GM18873 (cell line): ENCODE measurements around the gene RIOK3.
"Not testable (repeated sequence)": the region's sequence is repeated elsewhere in the genome, so short reads cannot be mapped to it uniquely, and the experiment has no call there.

ENCODE experiments used
- ATAC-seq: cut with Tn5 transposase; IDR thresholded peaks from one replicate; pipeline ENCODE4 v1.9.1; 2021; ENCODE audit warnings: mild to moderate bottlenecking, moderate library complexity, moderate number of reproducible peaks; ENCODE audit not compliant: unreplicated experiment, low FRiP score

RIOK3 gene, protein sequence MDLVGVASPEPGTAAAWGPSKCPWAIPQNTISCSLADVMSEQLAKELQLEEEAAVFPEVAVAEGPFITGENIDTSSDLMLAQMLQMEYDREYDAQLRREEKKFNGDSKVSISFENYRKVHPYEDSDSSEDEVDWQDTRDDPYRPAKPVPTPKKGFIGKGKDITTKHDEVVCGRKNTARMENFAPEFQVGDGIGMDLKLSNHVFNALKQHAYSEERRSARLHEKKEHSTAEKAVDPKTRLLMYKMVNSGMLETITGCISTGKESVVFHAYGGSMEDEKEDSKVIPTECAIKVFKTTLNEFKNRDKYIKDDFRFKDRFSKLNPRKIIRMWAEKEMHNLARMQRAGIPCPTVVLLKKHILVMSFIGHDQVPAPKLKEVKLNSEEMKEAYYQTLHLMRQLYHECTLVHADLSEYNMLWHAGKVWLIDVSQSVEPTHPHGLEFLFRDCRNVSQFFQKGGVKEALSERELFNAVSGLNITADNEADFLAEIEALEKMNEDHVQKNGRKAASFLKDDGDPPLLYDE

DNA sequence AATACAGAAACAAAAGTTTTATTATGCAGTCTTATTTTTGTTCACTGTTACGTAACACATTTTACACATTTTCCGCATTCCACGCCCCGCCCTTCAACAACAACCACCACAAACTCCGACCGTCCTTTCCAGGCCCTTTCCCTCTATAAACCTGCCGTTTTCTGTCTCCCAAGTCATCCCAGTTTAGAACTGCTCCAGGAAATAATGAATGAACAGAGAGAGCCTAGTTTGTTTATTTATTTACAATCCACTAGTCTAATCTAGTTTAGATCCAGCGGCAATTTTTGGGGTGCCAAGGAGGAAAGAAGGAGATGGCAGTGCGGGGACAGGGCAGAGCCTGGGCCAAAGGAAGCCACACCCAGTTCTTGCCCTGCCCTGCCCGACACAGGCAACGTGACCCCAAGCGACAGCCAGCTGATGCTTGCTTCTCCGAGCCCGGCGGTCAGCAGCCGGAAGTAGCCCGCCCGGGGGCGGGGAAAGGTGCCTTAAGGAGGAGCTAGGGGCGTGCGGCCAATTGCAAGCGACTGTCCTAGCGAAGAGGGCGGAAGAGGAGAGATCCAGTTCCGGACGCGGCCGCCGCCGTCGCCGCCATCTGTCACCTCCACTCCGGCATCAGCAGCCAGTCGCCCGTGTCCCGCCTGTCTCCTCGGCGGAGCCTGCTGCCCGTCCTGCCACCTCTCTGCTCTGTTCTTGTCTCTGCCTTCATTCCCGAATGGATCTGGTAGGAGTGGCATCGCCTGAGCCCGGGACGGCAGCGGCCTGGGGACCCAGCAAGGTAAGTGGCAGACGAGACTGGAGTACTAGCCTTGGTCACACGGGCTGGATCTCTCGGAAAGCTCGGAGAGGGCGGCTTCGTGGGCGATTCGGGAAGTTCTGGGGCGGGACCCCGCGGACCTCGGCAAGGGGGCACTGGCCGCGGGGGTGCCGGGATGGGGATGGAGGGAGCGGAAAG is at the start of gene RIOK3:
Gene RIOK3, plus strand, starts transcription at position 560 of the 952 bp plus-strand sequence. Its CDS starts 153 bp downstream, at position 713.
- ATAC-seq, result peak; percentile 95

DNA sequence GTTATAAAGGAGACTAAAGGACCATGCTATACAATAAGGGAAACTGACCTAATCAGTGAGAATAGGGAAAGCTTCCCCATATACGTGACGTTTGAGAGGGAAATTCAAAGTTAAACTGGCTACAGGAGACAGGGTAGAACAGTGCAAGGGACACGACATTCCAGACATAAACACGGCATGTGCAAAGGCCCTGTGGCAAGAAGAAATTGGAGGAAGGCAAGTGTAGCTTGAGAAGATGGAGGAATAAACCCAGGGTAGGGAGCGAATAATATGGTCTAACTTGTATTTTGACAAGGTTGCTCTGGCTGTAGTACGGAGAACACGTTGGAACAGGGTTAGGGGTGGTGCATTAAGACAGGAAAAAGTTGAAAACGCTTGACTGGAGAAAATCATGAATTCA is 49.8 kb upstream of the RIOK3 start:
- no peak for ATAC-seq

DNA sequence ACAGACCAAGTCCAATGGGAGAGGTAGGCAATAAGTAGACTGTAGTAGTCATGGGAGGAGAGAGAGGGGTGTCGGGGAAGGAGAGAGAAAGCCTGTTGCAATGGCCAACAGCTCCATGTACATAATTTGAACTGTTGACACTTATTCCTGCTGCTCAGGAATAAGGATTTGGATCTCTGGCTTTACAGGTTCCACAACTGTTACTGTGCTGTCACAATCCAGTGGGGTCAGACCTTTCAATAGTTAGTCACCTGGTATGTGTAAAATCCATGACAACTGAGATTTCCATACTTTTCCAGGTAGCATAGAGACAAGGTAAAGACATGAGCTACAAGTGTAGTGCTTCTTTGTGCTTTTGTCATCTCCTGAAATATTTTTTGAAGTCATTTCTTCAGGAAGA is 47.5 kb upstream of the RIOK3 start:
- ATAC-seq, result no peak

DNA sequence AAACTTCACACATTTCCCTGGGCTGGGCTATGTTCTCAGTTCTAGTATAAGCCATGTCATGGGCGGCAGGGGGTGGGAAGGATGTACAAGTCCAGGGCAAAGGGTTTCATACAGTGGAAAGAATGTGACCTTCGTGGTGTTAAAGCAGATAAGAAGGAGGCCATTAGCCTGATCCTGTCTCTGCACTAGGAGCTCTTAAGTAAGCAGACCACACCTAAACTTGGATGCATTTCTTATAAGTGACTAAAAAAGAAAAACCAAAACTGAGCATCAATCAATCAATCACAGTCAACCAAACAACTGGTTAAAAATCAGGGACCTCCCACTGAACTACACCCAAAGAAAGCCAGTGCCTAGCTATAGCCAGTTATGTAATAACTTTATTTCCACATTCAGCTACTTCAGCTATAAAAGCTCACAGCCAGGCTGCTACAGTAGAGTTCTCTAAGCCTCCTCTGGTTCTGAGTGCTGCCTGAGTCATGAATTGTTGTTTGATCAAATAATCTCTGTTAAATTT is 46.8 kb upstream of the RIOK3 start:
- no peak for ATAC-seq

DNA sequence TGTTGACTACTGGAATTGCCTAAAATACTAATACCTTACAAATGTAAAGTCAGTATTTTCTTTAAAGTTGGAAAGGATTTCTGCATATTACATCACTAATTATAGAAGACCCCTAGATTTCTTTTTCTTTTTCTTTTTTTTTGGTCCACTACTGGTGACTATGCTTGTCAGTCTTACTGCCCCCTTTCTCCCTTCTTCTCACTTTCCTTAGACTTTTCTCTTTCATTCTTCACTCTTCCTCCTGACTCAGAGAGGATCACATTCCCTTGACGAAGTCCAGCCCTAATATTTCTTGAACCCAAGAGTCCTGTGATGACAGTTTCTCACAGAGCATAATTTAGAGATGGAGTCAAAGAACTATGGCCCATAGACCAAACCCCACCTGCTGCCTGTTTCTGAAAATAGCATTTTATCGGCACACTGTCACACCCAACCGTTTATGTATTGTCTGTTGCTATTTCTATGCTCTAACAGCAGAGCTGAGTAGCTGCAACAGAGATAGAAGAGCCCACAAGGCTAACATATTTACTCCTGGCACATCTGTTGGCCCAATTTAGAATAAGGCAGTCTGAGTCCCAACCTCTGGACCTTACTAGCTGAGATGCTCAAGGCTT is 40.6 kb upstream of the RIOK3 start:
- ATAC-seq, result no peak

DNA sequence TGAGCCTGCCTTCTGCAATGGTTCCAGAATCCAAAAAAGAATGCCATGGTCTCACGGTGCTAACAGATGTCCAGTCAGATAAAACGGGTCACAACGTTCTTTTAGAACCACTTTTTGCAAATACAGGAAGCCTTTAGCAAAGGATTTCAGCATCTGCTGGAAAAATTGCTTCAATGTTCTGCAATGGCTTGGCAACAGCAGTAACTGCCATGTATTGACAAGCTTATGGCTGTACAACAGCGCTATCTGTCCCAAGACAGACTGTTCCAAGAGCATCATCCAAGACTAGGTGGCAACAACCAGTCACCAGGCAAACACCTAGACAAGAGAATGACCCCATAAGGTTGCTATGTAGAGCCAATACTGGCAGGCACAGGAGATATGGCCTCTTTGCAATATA is 37.6 kb upstream of the RIOK3 start:
- ATAC-seq, result no peak

DNA sequence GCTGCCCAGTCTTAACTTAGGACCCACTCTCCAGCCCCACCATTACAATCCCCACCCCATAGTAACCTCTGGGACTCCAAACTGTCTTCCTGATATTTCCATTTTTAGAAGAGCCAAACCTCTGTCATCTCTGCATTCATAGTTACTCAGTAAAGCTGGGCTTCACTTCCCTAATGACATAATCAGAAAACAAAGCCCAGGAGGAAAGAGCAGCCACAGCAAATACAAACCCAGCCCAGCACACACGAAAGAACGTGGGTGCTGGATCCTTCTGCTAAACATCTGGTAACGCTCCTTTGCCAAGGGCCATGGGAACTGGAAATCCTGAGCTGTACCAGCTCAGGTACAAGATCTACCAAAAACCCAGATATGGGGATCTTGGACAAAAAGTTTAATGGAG is 36.8 kb upstream of the RIOK3 start:
- ATAC-seq, result no peak

DNA sequence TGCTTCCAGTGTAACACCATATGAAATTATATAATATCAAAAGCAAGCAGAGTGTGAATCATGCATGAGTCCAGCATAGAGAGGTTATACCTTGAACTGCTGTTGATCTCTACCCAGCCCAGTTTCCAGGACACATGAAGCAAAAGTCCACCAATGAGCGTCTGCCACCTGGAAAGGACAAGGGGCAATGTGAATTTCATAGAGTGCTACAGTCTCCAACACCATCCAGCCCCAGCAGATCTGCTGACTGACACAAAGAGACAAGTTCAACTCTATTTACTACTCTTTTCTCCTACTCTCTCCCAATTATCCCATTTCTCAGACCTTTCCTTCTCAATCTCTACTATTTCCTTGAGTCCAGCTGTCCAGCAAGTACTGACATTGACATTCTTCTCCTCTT is 31.8 kb upstream of the RIOK3 start:
- ATAC-seq, result no peak

DNA sequence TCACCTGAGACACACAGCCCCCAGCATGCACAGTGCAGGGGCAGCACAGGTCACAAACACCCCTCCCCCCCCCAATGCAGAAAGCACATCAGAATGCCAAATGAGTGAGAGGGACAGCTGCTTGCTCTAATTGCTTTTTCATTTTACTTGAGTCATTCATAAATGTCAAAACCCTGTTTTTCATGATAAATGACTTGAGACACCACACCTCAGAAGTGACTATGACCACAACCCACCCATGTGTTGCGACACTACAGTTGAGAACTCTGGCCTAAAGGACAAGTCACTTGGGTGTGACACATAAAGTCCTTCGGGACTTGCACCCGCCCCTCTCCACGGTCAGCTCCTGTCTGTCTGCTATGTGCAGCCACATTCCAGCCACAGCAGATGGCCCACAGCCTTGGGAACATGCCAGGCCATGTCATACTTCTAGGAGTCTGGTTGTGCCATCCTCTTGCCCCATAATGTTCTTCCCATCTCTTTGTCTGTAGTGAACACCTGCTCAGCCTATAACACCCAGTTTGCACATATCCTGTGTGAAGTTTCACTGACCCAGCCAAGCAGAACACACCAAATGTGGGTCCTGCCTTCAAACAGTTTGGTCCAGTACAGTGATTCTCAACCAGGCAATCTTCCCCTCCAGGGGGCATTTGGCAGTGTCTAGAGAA is 30.2 kb upstream of the RIOK3 start:
- peak; percentile 93 for ATAC-seq

DNA sequence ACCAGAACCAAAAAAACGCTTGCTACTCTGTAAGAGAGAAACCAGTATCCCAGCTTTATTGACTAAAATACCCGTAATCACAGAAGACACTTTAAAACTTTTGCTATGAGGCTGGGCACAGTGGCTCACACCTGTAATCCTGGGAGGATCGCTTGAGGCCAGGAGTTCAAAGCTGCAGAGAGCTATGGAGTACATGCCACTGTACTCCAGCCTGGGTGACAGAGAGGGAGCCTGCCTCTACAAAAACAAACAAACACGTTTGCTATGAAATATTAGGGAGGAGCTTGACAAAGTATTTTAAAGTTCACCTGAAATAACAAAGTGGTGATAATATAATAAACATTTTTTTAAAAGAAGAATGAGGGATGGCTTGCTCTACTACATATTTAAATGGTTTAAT is 28.5 kb upstream of the RIOK3 start:
- ATAC-seq, result no peak

DNA sequence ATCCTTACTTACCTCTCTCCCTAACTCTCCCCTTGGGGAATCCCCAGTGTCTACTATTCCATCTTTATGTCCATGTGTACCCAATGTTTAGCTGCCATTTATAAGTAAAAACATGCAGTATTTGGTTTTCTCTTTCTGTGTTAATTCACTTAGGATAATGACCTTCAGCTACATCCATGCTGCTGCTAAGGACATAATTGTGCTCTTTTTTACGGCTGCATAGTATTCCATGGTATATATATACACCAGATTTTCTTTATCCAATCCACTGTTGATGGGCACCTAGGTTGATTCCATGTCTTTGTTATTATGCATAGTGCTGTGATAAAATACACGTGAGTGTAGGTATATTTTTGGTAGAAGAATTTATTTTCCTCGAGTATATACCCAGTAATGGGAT is 24.3 kb upstream of the RIOK3 start:
- no peak for ATAC-seq

DNA sequence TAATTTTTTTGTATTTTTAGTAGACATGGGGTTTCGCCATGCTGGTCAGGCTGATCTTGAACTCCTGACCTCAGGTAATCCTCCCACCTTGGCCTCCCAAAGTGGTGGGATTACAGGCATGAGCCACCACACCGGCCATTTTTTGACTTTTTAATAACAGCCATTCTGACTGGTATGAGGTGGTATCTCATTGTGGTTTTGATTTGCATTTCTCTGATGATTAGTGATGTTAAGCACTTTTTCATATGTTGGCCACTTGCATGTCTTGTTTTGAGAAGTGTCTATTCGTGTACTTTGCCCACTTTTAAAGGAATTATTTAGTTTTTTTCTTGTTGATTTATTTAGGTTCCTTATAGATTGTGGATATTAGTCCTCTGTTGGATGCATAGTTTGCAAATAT is 23.5 kb upstream of the RIOK3 start:
- not testable (repeated sequence) for ATAC-seq

DNA sequence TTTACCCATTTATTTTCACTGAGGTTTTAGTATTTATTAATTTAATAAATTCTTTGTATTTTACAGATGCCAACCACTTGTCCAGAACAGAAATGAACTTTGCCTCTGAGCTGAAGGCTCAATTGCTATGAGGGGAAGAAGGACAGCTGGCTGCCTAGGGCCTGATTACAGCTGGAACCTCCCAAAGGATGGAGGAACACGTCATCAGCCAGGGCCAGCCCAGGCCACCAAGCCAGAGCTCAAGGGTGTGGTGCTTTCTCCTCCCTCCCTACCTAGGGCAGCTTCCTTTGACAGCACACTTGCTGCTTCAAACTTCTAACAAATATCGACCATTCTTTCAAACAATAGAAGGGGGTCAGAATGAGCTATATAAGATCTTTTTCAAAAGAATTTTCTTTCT is 19.7 kb upstream of the RIOK3 start:
- ATAC-seq, result no peak

DNA sequence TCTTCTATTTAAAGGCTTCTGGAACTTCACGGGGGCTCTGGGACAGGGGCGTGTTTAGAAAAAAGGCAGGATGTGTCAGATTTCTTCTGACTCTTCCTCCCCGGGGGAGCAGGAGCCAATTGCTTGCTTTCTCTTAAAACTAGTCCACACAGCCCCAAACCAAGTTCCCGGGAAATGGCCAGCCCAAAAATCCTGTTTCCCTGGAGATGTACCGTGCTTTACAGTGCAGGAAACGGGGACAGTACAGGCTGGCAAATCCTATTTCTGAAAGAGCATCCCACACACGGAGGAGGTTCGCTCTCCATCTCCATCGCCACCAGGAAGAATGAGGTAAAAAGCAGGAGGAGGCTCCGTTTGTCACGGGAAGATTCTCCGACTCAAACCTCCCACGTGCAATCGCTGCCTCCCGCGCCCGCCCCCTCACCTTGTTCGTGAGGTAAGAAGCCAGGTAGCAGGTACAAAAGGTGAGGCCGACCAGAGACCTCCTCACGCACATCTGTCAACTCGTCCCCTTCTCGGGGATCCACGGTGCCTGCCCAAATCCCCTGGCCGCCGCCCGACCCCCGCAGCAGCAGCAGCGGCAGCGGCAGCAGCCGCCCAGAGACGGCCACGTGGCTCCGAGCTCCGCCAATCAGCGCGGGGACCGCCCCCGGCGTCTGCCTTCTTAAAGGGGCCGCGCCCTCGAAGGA is 15.6 kb upstream of the RIOK3 start:
- ATAC-seq, result peak; percentile 56

DNA sequence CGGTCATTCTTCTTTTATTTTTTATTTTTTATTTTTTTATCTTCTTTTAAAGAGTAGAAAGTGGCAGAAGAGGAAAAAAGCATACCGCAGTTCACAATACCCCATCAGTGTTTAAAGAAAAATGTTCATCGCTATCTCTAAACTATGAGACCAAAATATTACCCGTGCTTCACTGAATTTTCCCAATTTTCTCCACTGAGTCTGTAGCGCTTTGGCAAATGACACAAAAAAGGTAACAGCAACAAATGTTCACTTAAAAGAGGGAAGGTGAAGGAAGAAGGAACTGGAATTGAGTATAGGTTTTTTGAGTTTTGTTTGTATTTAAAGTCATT is 15.1 kb upstream of the RIOK3 start:
- ATAC-seq, result no peak

DNA sequence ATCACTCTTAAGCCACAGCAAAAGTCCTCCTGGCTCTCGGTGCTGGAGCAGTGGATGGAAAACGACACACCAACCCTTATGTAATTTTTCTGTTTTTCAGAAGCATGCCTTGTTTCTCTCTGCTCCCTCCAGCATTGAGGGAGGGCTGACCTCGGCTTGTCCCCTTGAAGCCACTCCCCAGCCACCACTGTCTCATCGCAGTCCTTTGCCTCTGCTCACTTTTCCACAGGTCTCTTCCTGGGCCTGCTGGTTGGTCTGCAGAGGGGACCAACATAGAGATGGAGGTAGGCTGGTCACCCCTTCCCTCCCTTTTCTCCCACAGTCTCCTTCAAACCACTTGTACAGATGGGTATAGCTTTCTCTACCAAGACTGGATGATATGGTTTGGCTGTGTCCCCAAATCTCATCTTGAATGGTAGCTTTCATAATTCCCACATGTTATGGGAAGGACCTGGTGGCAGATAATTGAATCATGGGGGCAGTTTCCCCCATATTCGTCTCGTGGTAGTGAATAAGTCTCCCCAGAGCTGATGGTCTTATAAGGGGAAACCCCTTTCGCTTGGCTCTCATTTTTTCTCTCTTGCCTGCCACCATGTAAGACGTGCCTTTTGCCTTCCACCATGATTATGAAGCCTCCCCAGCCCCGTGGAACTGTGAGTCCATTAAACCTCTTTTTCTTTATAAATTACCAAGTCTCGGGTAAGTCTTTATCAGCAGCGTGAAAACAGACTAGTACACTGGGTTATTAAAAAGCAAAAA is 14.3 kb upstream of the RIOK3 start:
- ATAC-seq, result no peak

DNA sequence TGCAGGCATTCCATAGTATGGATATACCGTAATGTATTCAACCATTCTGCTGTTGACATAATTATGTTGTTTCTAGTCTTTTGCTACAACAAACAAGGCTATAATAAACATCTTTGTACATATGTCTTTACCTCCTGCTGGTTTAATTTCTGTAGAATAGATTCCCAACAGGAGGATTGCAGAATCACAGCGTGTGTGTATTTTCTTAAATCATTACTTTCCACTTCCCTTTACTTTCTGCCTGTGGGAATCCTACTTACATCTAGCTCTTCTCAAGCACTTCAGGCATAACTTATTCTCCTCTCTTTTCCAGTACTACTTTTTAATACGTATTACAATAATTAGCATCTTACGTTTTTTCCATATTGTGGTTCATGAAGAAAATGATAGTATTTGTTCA is 13.0 kb upstream of the RIOK3 start:
- no peak for ATAC-seq

DNA sequence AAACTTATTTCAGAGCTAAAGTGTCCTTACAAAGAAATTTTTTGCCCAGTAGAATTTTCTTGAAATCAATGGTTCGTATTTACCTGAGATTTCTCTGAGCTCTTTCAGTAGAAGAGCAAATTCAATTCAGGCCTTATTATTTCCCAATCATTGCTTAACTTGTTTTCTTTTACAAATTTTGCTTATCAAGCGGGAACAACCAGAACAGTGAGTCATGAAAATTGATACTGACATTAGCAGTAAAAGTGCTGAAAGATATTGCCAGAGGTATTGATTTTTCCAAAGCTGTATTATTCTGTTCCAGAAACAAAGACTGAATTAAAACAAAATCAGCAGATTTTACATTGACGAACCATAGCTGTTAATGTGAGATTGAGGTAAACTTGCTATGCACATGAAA is 10.1 kb upstream of the RIOK3 start:
- no peak for ATAC-seq

DNA sequence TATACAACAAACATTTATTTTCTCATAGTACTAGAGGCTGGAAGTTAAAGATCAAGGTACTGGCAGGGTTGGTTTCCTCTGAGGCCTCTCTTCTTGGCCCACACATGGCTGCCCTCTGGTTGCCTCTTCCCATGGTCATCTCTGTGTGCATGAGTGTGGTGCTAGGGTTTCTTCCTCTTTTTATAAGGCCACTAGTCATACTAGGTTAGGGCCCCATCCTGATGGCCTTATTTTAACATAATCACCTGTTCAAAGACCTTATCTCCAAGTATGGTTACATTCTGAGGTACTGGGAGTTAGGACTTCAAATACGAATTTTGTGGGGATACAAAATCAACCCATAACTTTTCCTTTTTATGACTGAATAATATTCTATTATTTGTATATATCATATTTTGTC is 4.8 kb upstream of the RIOK3 start:
- ATAC-seq, result no peak
